Endothelial cell of umbilical vein (primary cell): Measurements from ENCODE around the gene MYH3. TPM values are rescaled to one million over a fixed set of nuclear protein-coding genes. Genes with fewer than 3 reads are reported as not detected.

Experiments
- BruUV-seq: library from RNA; stranded (reverse); fragments of 400-500 nt; replicated peaks from 2 replicates; lab custom pipeline; 2021; lab: Mats Ljungman, UMichigan
- CTCF ChIA-PET: fragments of 300-600, 350-600 bp; sonication (Branson Sonifier 250); formaldehyde crosslinking; loops from one replicate; lab custom pipeline; 2021; ENCODE audit warnings: antibody characterized with exemption, inconsistent platforms; lab: Charles Lee
- POLR2A ChIA-PET: fragments of 300-600, 350-600 bp; sonication (Branson Sonifier 250); formaldehyde crosslinking; loops from one replicate; lab custom pipeline; 2021; ENCODE audit warnings: antibody characterized with exemption, inconsistent platforms; lab: Charles Lee
- DNase-seq: peaks from one replicate; pipeline ENCODE4 v3.0.0-alpha.2; 2011; ENCODE audit warnings: low read depth, low spot score
- FAIRE-seq: peaks from 2 replicates; lab custom pipeline; 2011; peaks lifted over from hg19 to GRCh38; lab: Jason Lieb, UNC
- H2AFZ ChIP-seq: 2 replicates; pipeline ENCODE4 v1.6.0; 2012; ENCODE audit warnings: low read depth, low read length, control low read depth, inconsistent platforms
- H3K27ac ChIP-seq: 2 replicates; pipeline ENCODE4 v1.5.1; 2011; ENCODE audit warnings: low read depth, mild to moderate bottlenecking, control low read depth, low read length, moderate library complexity; ENCODE audit not compliant: insufficient read depth
- H3K27me3 ChIP-seq, 2 experiments: 2 replicates each; pipeline versions ENCODE4 v1.6.0 to v1.6.1; 2011; ENCODE audit warnings: low read length in 2 of 2, mixed read lengths in 1 of 2; ENCODE audit not compliant: control insufficient read depth in 2 of 2, insufficient read depth in 2 of 2
- H3K36me3 ChIP-seq, 2 experiments: 2 replicates in 1 of 2; 3 replicates in 1 of 2; pipeline ENCODE4 v1.5.1; 2011; ENCODE audit warnings: low read length in 2 of 2, mild to moderate bottlenecking in 1 of 2, moderate library complexity in 1 of 2; ENCODE audit not compliant: control insufficient read depth in 2 of 2, insufficient read depth in 2 of 2; ENCODE audit errors: extremely low read depth in 1 of 2
- H3K4me1 ChIP-seq: 3 replicates; pipeline ENCODE4 v1.5.1; 2011; ENCODE audit warnings: mild to moderate bottlenecking, low read length; ENCODE audit not compliant: control insufficient read depth, insufficient read depth; ENCODE audit errors: extremely low read depth
- H3K4me2 ChIP-seq: 2 replicates; pipeline ENCODE4 v1.6.1; 2011; ENCODE audit warnings: low read length, control low read depth, mixed read lengths; ENCODE audit not compliant: insufficient read depth
- H3K4me3 ChIP-seq, 3 experiments: fragments of 200-600 bp in 1 of 3; sonication (generic), shearing (Covaris generic) in 1 of 3; replicated peaks in 1 of 3; 2 replicates each; pipeline ENCODE4 v1.5.1; 2011 to 2016; ENCODE audit warnings: control low read depth in 3 of 3, low read length in 3 of 3, mild to moderate bottlenecking in 2 of 3, inconsistent platforms in 1 of 3, low read depth in 1 of 3, moderate library complexity in 1 of 3; ENCODE audit not compliant: insufficient read depth in 1 of 3
- H3K79me2 ChIP-seq: 2 replicates; pipeline ENCODE4 v1.6.0; 2012; ENCODE audit warnings: low read length, inconsistent platforms; ENCODE audit not compliant: control insufficient read depth, insufficient read depth
- H3K9ac ChIP-seq: replicated peaks from 2 replicates; pipeline ENCODE3; 2011; ENCODE audit warnings: low read length, control low read depth; ENCODE audit not compliant: insufficient read depth; ENCODE audit errors: extremely low read depth
- H3K9me1 ChIP-seq: replicated peaks from 3 replicates; pipeline ENCODE4 v1.6.0; 2011; ENCODE audit warnings: mild to moderate bottlenecking, low read length; ENCODE audit not compliant: control insufficient read depth, insufficient read depth; ENCODE audit errors: extremely low read depth
- H3K9me3 ChIP-seq: replicated peaks from 2 replicates; pipeline ENCODE4 v1.5.1; 2012; ENCODE audit warnings: low read length, inconsistent platforms; ENCODE audit not compliant: control insufficient read depth, insufficient read depth
- H4K20me1 ChIP-seq: replicated peaks from 2 replicates; pipeline ENCODE3; 2011; ENCODE audit warnings: mild to moderate bottlenecking, low read length; ENCODE audit not compliant: control insufficient read depth, insufficient read depth; ENCODE audit errors: extremely low read depth
- EZH2 ChIP-seq: IDR thresholded peaks from 2 replicates; pipeline ENCODE4 v1.6.1; 2012; ENCODE audit warnings: borderline replicate concordance, low read depth, mild to moderate bottlenecking, moderate library complexity, low read length, inconsistent platforms; ENCODE audit not compliant: severe bottlenecking
- FOS ChIP-seq: IDR thresholded peaks from 2 replicates; pipeline ENCODE4 v1.6.1; 2011; ENCODE audit warnings: mild to moderate bottlenecking, low read length, moderate library complexity, borderline replicate concordance; ENCODE audit not compliant: insufficient read depth
- GATA2 ChIP-seq: IDR thresholded peaks from 2 replicates; pipeline ENCODE4 v1.7.0; 2011; ENCODE audit warnings: low read depth, mild to moderate bottlenecking, moderate library complexity, mixed read lengths, low read length; ENCODE audit not compliant: insufficient read length, insufficient read depth
- JUN ChIP-seq: IDR thresholded peaks from 2 replicates; pipeline ENCODE4 v1.6.1; 2011; ENCODE audit warnings: borderline replicate concordance, low read depth; ENCODE audit not compliant: insufficient read length, insufficient read depth
- MYC ChIP-seq: IDR thresholded peaks from one replicate; pipeline ENCODE4 v1.6.1; 2011; ENCODE audit warnings: mild to moderate bottlenecking, low read depth, low read length
- POLR2A ChIP-seq: IDR thresholded peaks from 2 replicates; pipeline ENCODE4 v1.6.1; 2012; ENCODE audit warnings: low read depth, mild to moderate bottlenecking, control low read depth, low read length
- POLR2AphosphoS5 ChIP-seq: IDR thresholded peaks from 2 replicates; pipeline ENCODE4 v1.6.1; 2012; ENCODE audit warnings: low read depth, mild to moderate bottlenecking, control low read depth, low read length, moderate library complexity; ENCODE audit not compliant: insufficient read depth
- dilution Hi-C: fragments of 300-500 bp; cut with MboI; formaldehyde crosslinking; loops from one replicate; pipeline ENCODE4 v1.15.0; 2019; ENCODE audit warnings: low sequenced_read_pairs; ENCODE audit not compliant: extremely low pct_ligation_motif_present
- intact Hi-C: fragments of 100-400 bp; cut with micrococcal nuclease; formaldehyde crosslinking; loops from one replicate; pipeline ENCODE4 v1.10.0; 2022
- polyA plus RNA-seq, 4 experiments: library from polyadenylated mRNA; depleted of rRNA in 3 of 4; stranded (reverse) in 3 of 4; unstranded in 1 of 4; fragments of >200 nt; gene quantifications; 2 replicates each; pipeline versions ENCODE4 v1.2.1 to v1.2.3, GENCODE V29; 2011 to 2012; ENCODE audit warnings: missing spikeins in 1 of 4
- total RNA-seq: library from RNA; stranded (reverse); gene quantifications from 2 replicates; pipeline ENCODE4 v1.2.3, GENCODE V29; 2021
- TF ChIP-seq, protein P1 (sequence below): IDR thresholded peaks from 2 replicates; pipeline ENCODE4 v1.6.1; 2011; ENCODE audit not compliant: insufficient read depth, insufficient read length
- TF ChIP-seq, protein P2 (sequence below), 2 donors: IDR thresholded peaks; 1 replicate in 1 of 2; 2 replicates in 1 of 2; pipeline ENCODE4 v1.5.1; 2011; ENCODE audit warnings: low read length in 2 of 2, mild to moderate bottlenecking in 2 of 2, moderate library complexity in 2 of 2, control low read depth in 1 of 2, inconsistent platforms in 1 of 2, low read depth in 1 of 2; ENCODE audit not compliant: insufficient read depth in 1 of 2; ENCODE audit errors: extremely low read depth in 1 of 2

Gene MYH3
- total and polyA plus RNA-seq, 2 donors (not counting 3 experiments of a cell fraction or from before 2014, with no cell fraction given): 0.65 to 0.73 TPM

DNA sequence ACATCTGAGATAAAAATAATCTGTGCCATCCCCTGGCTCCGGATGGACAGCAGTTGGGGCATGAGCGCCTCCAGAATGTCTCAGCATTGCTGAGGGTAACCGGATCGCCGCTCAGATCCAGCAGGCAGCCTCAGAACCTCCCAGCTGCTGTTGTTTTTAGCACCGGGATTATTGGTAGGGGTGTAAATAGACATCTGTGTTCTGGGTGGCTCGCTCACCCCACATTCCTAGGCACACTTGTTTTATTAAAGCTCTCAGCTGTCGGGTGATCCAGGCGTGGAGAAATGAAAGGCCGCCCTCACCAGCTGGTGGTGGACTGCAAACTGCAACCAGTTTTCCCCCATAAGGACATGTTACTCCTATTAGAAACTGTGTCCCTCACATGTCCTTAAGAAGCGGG lies 32.1 kb downstream of the MYH3 start:
- FAIRE-seq (no peak), DNase-seq (no peak)
- CTCF ChIA-PET: interaction anchor here (2.1 kb wide), 1 partner anchor 22 kb away, joined by 6 read pairs; no protein-coding TSS in a partner anchor
- H3K4me3 ChIP-seq: no peak overlapping the region
- H3K9me3 ChIP-seq: no peaks in the 10 kb centered on the region
- dilution Hi-C loops: no loop called here
- no TSS peak for BruUV-seq
- H3K9ac ChIP-seq: no peak overlapping the region
- H4K20me1 ChIP-seq: no peaks in the 10 kb centered on the region
- no peak overlapping the region for H3K4me2 ChIP-seq
- H3K4me1 ChIP-seq: no peaks in the 10 kb centered on the region
- no peaks in the 10 kb centered on the region for H3K36me3 ChIP-seq
- POLR2A ChIA-PET: no interaction called here
- intact Hi-C loops: no loop called here
- no peaks in the 10 kb centered on the region for H3K9me1 ChIP-seq
- H3K27me3 ChIP-seq: no peaks in the 10 kb centered on the region
- H2AFZ ChIP-seq: no peak overlapping the region
- no peak overlapping the region for H3K27ac ChIP-seq
- H3K79me2 ChIP-seq: no peaks in the 10 kb centered on the region
- TF ChIP-seq MYC (no peak), FOS (no peak), POLR2AphosphoS5 (no peak), EZH2 (no peak), POLR2A (no peak), GATA2 (no peak), JUN (no peak)
- TF ChIP-seq, protein P1, sequence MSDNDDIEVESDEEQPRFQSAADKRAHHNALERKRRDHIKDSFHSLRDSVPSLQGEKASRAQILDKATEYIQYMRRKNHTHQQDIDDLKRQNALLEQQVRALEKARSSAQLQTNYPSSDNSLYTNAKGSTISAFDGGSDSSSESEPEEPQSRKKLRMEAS: no peak
- TF ChIP-seq, protein P2, sequence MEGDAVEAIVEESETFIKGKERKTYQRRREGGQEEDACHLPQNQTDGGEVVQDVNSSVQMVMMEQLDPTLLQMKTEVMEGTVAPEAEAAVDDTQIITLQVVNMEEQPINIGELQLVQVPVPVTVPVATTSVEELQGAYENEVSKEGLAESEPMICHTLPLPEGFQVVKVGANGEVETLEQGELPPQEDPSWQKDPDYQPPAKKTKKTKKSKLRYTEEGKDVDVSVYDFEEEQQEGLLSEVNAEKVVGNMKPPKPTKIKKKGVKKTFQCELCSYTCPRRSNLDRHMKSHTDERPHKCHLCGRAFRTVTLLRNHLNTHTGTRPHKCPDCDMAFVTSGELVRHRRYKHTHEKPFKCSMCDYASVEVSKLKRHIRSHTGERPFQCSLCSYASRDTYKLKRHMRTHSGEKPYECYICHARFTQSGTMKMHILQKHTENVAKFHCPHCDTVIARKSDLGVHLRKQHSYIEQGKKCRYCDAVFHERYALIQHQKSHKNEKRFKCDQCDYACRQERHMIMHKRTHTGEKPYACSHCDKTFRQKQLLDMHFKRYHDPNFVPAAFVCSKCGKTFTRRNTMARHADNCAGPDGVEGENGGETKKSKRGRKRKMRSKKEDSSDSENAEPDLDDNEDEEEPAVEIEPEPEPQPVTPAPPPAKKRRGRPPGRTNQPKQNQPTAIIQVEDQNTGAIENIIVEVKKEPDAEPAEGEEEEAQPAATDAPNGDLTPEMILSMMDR (IDR thresholded peaks at IDR 0.05; ENCODE audit: extremely low read depth in 1 of 2, insufficient read depth in 1 of 2, low read depth in 1 of 2, low read length in 2 of 2): no peak
